Mucosa of gallbladder (tissue), 1 donor: Measurements from ENCODE around the gene SDCBP2. TPM values are rescaled to one million over a fixed set of nuclear protein-coding genes. Genes with fewer than 3 reads are reported as not detected.

Experiments
- DNase-seq: peaks from one replicate; pipeline ENCODE4 v3.0.0-alpha.2; 2020; ENCODE audit warnings: low spot score
- total RNA-seq: library from RNA; stranded (reverse); gene quantifications from one replicate; pipeline ENCODE4 v1.2.1, GENCODE V29; 2021
- donor health status: DM: no; HTN: no; CAD: no.

SDCBP2 gene
- total RNA-seq, 1 donor from 2014 or later, result 176 TPM

DNA sequence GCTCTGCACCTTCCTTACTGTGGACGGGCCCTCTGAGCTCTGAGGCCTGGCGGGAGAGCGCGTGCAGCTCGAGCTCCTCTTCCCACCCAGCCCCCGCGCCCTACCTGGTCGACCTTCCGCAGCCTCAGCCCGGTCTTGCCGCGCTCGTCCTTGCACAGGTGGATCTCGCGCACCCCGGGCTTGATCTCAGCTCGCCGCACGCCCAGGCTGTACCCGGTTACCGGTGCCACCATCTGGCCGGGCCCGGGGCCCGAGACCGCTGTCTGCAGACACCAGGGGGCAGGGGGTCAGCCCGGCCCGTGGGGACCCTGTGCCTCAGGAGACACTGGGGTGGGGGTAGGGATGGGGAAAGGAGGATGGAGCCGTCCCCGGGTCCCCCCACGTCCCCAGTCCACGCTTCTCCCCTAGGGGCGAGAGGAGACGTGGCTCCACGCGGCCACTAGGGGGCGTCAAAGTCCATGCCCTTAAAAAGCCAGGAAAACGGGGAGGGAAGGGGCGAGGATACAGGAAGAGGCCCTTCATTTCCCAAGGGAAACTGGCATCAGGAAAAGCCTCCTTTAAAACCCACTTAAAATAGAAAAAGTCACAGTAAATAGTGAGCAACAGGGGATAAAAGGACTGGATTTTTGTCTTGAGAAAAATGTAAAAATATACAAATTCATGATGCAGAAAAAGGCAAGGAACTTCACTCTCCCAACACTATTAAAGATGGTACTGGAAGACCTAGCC lies 15.5 kb downstream of the SDCBP2 start:
- peak; percentile 54 for DNase-seq

DNA sequence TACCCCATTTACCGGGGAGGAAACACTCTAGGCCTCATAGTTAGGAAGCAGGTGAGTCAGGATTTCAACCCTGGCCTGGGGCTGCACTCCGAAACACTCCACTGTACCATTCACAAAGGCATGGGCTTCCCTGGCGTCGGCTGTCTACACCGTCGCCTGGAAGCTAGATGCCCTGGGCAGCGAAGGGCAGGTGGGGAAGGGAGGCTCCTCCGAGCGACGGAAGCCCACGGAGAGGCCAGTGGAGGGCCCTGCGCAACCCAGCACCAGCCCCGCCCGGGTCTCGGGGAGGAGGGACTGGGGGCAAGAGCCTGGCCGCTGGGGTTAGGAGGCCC lies 16.1 kb downstream of the SDCBP2 start:
- no peak for DNase-seq

DNA sequence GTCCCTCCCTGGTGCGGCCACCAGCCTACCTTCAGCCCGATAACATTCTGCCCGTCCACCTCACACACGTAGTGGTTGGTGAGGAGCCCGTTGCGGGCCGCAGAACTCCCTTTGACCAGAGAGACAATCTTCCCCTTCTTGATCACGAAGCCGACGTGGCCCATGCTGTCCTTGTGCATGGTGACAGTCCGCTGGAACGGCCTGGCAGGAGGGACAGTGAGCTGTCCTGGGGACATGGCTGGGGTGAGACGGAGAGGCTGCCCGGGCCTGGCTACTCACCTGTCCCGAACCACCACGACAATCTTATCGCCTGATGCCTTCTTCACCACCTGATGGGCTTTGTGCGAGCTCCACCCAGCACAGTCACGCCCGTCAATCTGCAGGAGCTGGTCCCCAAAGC lies 16.6 kb downstream of the SDCBP2 start:
- no peak for DNase-seq

DNA sequence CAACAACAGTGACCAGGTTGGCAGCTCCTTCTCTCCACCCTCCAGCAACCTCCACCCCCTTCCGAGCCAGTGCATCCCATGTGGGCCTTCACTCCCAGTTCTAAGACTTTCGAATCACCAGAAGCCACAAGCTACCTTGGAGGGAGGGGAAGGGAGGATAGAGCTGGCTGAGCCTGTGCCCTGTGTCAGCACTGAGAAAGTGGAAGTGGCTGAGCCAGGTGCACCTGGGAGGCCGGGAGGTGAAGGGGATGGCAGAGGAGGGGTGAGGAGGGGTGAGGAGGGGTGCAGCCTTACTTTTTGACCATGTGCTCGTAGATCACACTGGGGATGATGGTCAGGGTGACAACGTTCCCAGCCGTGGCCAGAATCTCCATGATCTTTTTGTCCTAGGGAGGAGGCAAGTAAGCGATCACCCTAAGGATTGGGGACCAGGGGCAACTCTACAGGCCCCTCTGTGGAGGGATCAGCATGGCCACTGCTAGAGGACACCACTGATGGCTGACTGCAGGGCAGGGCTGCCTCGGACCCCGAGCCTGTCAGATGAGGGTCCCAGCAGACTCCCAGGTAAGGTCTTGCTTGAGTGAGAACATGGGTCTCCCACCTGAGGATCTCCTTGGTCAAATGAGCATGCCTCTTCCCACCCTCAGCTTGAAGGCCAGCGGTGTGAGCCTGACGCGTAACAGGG lies 18.3 kb downstream of the SDCBP2 start:
- no peak for DNase-seq

DNA sequence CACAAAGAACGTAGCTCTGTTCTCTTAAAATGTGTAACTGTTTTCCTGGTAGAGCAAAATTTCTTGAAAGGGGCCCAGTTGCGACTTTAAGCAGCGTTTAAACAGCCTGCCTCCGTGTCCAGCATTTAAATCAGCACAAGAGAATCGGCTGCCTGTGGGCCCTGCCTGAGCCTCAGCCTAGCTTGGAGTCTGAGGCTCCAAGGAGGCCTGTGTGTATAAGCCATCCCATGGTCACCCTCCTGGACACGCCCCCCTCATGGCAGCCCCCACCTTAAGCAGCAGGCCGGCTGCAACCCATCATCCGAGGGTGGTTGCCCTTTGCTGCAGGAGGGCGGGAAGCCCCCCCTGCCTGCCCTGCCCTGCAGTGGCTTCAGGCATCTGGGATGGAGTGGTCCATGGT lies 18.9 kb downstream of the SDCBP2 start:
- no peak for DNase-seq

DNA sequence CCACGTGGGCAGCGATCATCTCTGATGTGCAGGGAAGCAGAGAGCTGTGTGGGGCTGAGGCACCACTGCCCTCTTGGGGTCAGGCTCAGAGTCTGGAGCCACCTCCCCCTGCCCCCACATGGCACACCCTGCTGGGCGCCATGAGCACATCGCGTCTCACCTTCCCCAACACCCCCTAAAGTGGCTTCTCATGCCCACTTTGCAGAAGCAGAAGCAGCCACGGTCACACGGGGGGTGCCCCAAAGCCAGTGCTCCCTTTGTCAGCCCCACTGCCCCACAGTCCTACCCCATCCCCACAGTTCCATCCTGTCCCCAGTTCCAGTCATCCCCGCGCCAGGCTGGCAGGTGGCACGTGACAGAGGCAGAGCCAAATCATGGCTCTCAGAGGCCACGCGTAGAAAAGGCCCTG lies 19.5 kb downstream of the SDCBP2 start:
- DNase-seq, result no peak

DNA sequence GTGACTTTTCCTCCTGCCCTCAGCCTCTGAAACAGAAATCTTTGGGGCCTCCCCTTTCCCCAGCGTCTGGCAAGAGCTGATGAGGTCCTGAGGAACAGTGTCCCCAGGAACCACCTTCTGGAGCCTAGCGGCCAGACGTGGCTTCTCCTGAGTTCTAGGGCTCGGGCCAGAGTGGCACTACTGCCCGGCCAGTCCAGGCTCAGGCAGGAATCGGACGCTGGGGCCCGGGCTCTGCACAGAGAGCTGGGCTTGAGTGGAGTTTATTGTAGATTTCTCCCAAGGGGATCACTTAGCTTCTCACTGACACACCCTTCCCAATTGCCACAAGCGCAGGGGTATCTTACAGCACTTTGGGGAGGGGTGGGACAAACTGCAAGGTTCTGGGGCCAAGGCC lies 20.2 kb downstream of the SDCBP2 start:
- DNase-seq, result no peak

DNA sequence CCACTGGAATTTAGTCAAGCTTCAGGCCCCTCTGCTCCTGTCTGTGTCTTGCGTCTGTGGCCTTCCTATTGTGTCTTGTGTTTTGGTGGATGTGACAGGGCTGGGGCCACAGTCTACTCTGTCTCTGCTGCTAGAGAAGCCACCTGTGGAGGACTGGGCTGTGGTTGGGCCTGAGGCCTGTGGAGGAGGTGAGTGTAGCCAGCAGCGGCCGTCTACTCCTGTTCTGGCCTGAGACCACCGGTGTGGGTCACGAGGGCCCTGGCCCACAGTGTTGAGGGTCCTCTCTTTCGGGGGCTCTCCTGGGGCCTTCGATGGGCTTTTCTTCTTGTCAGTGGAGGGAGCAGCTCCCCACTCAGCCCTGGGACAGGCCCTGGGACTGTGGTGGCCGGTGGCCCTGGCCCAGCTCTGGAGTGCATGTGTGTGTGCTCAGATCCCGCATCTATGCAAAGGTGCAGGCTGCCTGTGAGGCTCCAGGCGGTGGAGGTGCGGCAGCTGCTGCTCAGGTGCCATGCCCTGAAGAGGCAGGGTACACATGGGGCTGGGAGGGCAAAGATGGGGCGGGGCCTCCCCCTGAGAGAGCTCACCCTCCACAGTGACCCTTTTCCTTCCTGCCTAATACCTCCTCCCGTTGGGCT lies 20.8 kb downstream of the SDCBP2 start:
- DNase-seq, result no peak

DNA sequence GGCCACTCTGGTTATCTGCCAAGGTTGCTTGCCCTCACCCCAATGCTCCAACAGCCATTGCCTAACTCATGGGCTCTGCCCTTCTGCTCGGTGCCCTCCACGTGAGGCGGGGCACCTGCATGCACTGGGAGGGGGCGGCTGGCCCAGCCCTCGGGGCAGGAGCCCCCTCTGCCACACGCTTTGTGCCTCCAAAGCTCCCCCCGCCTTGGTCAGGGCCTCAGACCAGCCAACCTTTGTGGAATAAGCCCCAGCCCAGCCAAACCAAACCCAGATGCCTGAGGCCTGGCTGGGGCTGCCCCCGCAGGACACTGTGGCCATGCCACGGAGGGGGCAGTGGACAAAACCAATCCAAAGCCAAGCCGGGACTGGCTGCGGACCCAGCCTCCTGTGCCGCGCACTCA lies 21.4 kb downstream of the SDCBP2 start:
- DNase-seq, result no peak

DNA sequence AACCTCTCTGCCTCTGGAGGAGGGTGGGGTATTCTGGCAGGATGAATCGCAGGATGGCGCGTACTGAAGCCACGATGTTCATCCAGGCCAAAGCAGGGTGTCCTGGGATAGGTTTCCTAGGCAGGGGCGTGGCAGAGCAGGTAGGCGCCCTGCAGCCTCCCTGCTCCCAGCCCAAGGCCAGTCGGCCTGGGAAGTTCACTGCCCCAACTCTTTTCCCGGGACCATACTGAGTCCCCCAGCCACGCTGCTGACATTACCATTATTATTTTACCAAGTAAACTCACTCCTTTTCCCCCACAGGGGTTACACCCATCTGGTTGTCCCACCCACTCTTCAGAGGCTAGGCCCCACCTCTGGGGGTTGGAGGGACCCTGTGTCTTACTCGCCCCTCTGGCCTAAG lies 21.8 kb downstream of the SDCBP2 start:
- no peak for DNase-seq

DNA sequence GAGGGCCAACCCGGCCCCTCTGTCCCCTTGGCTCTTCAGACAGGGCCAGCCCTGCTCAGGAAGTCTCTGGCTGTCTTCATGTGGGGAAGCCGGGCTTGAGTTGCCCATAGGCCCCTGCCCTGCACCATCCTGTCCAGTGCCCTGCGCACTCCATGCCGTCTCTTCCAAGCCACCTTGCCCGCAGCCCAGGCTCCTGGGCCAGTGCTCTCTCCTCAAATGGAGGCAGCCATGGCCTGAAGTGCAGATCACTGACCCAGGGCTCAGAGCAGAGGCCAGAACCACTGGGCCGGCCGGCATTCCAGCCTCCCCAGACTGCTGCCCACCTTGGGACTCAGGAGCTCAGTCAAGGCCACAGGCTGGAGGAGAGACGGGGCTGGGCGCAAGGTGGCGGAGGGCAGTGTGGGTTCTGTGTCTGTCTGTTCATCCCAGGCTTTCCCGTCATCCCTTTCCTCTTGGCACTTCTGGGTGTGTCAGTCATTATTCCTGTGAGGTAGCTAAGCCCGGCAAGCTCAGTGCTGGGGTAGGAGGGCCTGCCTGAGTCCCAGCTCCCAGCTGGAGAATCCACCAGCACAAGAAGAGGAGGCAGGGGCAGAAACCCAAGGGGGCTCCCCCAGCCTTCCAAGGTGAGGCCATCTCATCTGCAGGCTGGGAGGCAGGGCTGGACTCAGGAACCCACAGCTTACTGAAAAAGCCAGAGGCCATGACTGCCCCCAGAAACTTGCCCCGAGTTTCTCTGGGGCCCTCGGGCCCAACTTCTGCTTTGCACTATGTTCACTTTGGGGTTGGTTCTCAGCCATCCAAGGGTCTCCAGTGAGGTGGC lies 22.4 kb downstream of the SDCBP2 start:
- DNase-seq, result no peak

DNA sequence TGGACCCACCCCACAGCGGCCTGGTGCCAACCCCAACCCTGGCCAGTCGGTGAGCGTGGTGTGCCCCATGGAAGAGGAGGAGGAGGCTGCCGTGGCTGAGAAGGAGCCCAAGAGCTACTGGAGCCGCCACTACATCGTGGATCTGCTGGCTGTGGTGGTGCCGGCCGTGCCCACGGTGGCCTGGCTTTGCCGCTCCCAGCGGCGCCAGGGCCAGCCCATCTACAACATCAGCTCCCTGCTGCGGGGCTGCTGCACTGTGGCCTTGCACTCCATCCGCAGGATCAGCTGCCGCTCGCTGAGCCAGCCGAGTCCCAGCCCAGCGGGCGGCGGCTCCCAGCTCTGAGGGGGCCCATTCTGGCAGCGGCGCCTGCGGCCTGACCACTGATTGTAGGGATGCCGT lies 23.2 kb downstream of the SDCBP2 start:
- DNase-seq, result no peak

DNA sequence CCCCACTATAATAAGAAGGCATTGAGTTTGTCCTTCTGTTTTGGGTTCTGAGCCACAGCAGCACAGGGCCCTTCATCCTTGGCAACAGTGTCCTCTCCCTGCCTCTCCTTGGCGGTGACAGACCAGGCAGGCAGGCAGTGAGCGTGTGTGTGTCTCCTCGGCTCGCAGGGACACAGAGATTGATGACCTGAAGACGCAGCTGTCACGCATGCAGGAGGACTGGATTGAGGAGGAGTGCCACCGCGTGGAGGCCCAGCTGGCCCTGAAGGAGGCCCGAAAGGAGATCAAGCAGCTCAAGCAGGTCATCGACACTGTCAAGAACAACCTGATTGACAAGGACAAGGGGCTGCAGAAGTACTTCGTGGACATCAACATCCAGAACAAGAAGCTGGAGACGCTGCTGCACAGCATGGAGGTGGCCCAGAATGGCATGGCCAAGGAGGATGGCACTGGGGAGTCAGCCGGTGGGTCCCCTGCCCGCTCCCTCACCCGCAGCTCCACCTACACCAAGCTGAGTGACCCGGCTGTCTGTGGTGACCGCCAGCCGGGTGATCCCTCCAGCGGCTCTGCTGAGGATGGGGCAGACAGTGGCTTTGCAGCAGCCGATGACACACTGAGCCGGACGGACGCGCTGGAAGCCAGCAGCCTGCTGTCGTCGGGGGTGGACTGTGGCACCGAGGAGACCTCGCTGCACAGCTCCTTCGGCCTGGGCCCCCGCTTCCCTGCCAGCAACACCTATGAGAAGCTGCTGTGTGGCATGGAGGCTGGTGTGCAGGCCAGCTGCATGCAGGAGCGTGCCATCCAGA lies 24.0 kb downstream of the SDCBP2 start:
- no peak for DNase-seq

DNA sequence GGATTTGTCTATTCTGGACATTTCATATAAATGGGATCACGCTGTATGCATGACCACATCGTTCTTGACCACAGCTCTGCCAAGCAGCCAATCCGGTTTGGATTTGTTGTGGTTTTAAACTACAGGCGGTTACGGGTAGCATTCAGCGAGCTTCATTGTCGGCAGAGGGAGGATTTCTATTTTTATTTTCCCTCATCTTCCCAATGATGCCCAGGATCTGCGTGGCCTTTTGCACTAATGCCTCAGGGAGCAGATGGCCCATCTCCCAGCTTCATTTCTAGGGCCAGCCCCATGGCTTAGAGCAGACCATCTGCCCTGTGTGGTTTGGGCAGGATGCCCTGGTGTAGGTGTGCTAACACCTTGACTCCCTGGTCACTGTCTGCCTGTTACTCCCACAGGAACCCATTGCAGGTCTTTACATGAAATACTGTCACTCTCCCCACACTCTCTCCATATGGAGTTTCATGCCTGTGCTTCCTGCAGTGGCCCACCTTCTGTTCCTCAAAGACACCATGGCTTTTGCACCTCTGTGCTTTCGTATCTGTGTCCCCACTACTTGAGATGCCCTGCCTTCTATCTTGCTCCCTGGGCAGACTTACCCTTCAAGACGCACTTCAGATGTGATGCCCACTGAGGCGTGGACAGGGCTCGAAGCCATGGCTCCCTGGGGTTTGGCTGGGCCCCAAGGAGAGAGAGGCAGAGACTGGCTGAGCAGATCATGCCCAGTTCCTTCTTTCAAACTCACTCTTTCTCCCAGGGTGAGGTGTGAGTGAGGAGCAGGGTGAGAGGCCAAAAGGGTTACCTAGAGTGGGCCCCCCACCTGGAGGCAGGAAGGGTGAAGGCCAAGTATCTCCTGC lies 26.0 kb downstream of the SDCBP2 start:
- DNase-seq, result no peak

DNA sequence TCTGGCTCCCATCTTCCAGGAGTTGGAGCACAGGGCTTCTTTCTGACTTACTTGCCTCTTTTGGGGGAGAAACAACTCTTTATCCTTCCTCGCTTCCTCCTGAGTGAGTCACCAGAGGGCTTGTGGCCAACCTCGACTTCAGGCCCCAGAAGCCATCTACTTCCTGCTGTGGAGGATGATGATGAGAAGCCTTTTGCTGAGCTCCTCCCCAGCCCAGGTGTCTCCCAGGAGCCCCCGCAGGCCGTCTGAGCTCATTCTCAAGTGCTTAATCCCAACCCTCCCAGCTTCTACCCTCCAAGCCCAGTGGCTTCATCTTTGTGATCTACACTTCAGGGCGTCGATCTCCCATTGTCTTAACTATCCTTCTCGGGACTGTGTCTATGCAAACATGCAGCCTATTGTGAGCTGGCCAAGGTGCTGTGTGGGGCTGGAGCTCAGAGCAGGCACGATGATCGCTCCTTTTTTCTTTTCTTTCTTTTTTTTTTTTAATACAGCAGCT lies 27.9 kb downstream of the SDCBP2 start:
- DNase-seq, result peak; percentile 34

DNA sequence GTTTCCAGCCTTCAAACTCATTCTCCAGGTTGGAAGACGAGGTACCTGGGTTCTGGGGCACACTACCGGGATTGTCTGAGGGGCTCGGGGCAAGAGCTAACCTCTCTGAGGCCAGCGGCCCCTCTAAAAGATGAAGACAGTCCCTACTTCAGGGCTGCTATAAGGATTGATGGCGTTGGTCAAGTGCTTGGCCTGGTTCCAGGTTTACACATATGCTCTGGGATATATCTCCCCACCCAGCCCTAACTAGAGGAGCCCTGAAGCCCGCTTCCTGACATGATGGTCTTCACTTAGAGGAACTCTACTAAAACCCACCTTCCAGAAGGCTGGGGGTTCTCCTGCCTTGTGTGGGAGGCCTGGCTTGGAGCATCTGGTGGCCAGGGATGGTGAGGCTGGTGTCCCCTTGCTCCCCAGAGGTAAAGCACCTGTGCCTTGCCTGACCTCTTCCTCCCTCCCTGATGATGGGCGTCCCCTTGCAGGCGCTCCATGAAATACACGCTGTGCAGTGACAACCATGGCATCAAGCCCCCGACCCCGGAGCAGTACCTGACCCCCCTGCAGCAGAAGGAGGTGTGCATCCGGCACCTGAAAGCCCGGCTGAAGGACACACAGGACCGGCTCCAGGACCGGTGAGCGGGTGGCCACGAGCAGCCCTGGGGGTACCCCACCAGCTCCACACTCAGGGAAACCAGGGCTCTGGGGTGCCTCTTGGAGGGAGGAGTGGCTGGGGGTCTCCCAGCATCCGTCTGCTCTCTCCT lies 28.7 kb downstream of the SDCBP2 start:
- no peak for DNase-seq

DNA sequence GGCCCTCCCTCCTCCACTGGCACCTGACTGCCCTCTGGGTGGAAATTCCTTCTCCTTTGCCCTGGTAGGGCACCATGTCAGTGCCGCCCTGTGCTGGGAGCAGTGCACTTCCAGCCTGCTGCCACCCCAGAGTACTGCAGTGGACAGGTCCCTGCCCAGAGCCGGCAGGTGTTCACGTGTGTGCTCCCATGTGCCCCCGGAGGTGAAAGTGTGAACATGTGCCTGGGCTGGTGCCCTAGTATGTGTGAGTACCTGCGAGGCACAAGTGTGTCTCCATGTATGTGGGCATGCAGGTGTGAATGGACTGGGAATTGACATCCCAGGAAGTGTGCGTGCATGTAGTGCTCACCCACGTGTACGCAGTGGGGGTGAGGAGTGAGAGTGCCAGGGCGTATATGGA lies 29.4 kb downstream of the SDCBP2 start:
- DNase-seq, result no peak

DNA sequence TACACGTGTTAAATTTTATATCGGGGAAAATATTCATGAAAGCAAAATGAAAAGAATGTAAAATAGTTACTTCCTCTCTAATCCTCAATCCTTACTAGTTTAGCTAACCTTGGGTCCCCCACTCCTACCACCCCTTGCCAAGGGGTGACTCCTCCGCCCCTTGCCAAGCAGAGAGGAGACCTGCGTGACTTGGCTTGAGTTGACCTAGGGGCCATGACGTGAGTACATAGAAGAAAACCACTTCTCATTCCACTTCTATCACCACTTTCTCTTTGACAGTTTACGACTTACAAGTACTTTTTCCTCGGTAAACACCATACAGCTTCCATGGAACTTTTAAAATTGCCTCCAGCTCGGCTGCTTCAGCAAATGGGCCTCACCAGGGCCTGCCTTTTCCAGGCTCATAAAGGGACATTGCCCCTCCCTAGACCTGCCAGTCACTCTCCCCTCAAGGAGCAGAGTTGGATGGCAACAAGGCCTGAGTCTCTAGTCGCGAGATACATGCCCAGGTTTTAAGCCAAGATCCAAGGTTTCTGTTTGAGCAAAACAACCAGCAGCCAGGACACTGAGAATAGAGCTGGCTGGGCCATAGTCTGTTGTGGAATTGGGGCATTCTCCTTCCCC lies 29.9 kb downstream of the SDCBP2 start:
- DNase-seq, result no peak

DNA sequence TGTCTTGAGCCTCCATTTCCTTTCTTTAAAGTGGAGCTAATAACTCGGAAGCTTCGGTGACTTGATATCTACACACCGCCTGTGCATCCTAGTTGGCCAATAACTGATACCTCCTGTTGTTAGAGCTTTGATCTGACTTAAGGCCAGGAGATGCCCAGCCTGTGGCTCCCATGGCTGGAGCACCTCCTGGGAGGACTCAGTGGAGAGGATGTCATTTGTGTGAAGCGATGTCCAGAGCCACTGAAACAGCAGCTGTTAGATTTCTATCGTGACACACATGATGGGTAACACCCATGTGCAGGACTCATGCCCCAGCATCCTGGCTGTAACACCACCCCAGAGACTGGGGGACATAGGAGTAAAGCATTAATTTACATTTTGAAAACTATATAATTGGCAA lies 30.8 kb downstream of the SDCBP2 start:
- DNase-seq, result no peak
